Measurements from ENCODE around the gene ATF3.

Gene ATF3

DNA sequence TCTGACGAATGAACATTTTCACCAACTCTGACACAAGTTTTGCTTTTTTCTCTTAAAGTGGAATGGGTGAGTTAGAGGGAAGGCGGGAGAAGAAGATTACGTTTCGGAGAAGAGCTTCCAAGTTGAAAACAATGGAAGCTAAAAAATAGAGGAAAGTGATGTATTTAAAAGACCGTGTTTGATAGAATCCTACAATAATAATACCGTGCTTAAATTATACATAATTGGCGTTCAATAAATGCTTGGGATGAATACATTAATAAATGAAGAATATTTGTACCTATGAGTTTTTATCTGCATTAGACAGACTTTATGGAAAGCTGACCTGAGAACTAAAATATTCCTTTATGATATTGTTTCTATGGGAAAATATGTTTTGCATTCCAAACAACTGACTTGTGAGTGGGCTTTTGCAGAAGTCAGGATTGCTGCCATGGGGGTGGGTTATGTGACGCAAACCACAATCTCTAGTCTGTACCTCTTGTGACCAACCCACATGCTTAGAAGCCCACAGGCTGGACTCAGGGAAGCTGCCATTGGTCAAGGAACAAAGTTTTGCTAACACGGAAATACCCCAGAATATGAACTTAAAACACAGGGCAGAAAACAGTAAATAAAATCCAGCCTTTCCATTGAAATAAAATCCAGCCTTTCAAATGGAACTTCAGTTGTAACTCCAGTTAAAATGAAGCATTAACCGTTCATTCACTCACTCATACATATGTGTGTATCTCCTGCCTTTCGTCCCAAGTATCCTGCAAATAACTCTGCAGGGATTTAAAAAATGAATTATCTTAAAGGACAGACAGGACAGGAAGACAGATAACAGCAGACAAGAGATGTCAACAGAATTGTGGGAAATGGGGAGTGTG, 21.3 kb upstream of the ATF3 start:
- no peak for TF ChIP-seq MYC (IDR thresholded peaks at IDR 0.05; ENCODE audit: low read depth, low read length)
- TF ChIP-seq, protein P1, sequence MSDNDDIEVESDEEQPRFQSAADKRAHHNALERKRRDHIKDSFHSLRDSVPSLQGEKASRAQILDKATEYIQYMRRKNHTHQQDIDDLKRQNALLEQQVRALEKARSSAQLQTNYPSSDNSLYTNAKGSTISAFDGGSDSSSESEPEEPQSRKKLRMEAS (IDR thresholded peaks at IDR 0.05; ENCODE audit: low read depth, low read length): no peak
- no peak for TF ChIP-seq POLR2A (IDR thresholded peaks at IDR 0.05; ENCODE audit: extremely low read depth, insufficient read length)
- TF ChIP-seq, protein P2, sequence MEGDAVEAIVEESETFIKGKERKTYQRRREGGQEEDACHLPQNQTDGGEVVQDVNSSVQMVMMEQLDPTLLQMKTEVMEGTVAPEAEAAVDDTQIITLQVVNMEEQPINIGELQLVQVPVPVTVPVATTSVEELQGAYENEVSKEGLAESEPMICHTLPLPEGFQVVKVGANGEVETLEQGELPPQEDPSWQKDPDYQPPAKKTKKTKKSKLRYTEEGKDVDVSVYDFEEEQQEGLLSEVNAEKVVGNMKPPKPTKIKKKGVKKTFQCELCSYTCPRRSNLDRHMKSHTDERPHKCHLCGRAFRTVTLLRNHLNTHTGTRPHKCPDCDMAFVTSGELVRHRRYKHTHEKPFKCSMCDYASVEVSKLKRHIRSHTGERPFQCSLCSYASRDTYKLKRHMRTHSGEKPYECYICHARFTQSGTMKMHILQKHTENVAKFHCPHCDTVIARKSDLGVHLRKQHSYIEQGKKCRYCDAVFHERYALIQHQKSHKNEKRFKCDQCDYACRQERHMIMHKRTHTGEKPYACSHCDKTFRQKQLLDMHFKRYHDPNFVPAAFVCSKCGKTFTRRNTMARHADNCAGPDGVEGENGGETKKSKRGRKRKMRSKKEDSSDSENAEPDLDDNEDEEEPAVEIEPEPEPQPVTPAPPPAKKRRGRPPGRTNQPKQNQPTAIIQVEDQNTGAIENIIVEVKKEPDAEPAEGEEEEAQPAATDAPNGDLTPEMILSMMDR (IDR thresholded peaks at IDR 0.05; ENCODE audit: low read depth, low read length): no peak
- peak; percentile 28 for DNase-seq (ENCODE audit: low read depth)
- no peak overlapping the region for H3K4me3 ChIP-seq (ENCODE audit: low read depth, low read length)

- H3K4me3 ChIP-seq (ENCODE audit: low read depth, low read length): no peak overlapping the region
- TF ChIP-seq MYC (IDR thresholded peaks at IDR 0.05; ENCODE audit: low read depth, low read length) (no peak), POLR2A (IDR thresholded peaks at IDR 0.05; ENCODE audit: extremely low read depth, insufficient read length) (no peak)
- TF ChIP-seq, protein P2 (IDR thresholded peaks at IDR 0.05; ENCODE audit: low read depth, low read length): no peak
- TF ChIP-seq, protein P1 (IDR thresholded peaks at IDR 0.05; ENCODE audit: low read depth, low read length): no peak
- no peak for DNase-seq (ENCODE audit: low read depth)
Measured at GRCh38 chr1:212587888-212588510, 20.6 kb upstream of the ATF3 start.

DNA sequence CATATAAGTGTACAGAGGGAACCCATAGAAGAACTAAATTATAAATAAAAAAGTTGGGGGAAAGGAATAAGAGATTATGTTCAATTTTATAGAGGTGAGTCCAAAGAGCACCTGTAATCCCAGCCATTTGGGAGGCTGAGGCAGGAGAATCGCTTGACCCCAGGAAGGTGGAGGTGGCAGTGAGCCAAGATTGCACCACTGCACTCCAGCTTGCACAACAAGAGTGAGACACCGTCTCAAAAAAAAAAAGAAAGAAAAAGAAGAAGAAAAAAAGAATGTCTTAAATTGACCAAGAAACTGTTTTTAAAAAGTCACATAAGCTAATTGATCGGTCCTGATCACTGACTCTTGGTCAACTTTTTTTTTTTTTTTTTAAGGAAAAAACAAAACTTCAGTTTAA, 19.1 kb upstream of the ATF3 start:
- TF ChIP-seq, protein P1 (IDR thresholded peaks at IDR 0.05; ENCODE audit: low read depth, low read length): no peak
- no peak for TF ChIP-seq MYC (IDR thresholded peaks at IDR 0.05; ENCODE audit: low read depth, low read length)
- TF ChIP-seq, protein P2 (IDR thresholded peaks at IDR 0.05; ENCODE audit: low read depth, low read length): no peak
- no peak for TF ChIP-seq POLR2A (IDR thresholded peaks at IDR 0.05; ENCODE audit: extremely low read depth, insufficient read length)

DNA sequence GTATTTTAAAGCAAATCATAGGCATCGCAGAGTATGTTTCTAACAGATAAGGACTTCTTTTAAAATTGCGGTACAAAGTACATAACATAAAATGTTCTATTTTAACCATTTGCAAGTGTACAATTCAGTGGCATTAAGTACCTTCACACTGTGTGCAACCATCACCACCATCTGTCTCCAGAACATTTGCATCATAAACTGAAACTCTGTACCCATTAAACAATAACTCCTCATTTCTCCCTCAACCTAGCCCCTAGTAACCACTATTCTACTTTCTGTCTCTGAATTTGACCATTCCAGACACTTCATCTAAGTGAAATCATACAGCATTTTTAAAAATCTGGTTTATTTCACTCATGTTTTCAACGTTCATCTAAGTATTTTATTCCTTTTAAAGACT, 16.6 kb upstream of the ATF3 start:
- TF ChIP-seq MYC (IDR thresholded peaks at IDR 0.05; ENCODE audit: low read depth, low read length) (no peak), POLR2A (IDR thresholded peaks at IDR 0.05; ENCODE audit: extremely low read depth, insufficient read length) (no peak)
- TF ChIP-seq, protein P1 (IDR thresholded peaks at IDR 0.05; ENCODE audit: low read depth, low read length): no peak
- TF ChIP-seq, protein P2 (IDR thresholded peaks at IDR 0.05; ENCODE audit: low read depth, low read length): no peak
- H3K4me3 ChIP-seq (ENCODE audit: low read depth, low read length): no peak overlapping the region
- no peak for DNase-seq (ENCODE audit: low read depth)

More for the DNA sequence above, 19.1 kb upstream of the ATF3 start:
- no peak for DNase-seq (ENCODE audit: low read depth)
- no peak overlapping the region for H3K4me3 ChIP-seq (ENCODE audit: low read depth, low read length)

DNA sequence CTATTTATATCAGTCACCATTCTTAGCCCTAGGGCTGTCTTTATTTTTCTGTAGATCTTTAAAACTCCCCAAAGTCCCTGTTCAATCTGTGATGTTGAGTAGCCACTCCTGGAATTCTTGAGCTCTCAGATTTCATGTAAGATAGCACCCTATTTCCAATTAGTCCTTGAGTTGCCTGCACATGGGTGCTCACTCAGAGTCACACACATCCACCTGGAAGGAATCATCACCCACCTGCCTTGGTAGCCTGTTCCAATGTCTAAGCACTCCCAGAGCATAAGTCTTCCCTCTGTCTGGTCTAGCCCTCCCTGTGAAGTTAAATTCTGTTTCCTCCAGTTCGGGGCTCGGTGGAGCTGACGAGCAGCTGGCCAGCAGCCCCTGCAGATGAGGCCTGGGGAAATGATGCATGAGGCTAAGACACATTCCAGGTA, 14.7 kb upstream of the ATF3 start:
- no peak for DNase-seq (ENCODE audit: low read depth)
- no peak for TF ChIP-seq MYC (IDR thresholded peaks at IDR 0.05; ENCODE audit: low read depth, low read length)
- TF ChIP-seq, protein P2 (IDR thresholded peaks at IDR 0.05; ENCODE audit: low read depth, low read length): no peak
- TF ChIP-seq, protein P1 (IDR thresholded peaks at IDR 0.05; ENCODE audit: low read depth, low read length): no peak
- no peak for TF ChIP-seq POLR2A (IDR thresholded peaks at IDR 0.05; ENCODE audit: extremely low read depth, insufficient read length)
- H3K4me3 ChIP-seq (ENCODE audit: low read depth, low read length): no peak overlapping the region
